ENCODE measurements around the gene PPFIA2.

DNA sequence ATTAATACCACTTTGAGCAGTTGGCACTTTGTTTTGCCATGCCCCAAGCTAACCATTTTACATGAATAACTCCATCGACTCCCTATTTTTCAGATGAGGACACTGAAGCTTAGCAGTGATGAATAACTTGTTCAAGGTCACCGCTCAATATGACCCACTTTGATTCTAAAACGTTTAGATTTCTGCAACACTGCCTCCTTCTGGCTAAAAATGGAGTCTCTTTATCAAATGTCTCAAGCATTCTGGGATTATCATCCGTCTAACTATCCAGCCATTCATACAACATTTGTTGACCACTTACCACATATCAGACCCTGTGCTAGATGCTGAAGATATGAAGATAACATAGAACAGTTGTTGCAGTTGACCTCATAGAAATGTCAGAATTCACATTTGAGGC is 298.0 kb downstream of the PPFIA2 start:
- peak; percentile 36 for TF ChIP-seq CTCF (IDR thresholded peaks at IDR 0.05)
- no peak for TF ChIP-seq ZFX (IDR thresholded peaks at IDR 0.05; ENCODE audit: borderline replicate concordance)
